Inflammatory macrophage (primary cell): ENCODE results near the gene HBD.

ENCODE experiments used
- DNase-seq, 2 donors: peaks; one replicate each; pipeline ENCODE4 v3.0.0-alpha.2; 2020 to 2022

Gene HBD

DNA sequence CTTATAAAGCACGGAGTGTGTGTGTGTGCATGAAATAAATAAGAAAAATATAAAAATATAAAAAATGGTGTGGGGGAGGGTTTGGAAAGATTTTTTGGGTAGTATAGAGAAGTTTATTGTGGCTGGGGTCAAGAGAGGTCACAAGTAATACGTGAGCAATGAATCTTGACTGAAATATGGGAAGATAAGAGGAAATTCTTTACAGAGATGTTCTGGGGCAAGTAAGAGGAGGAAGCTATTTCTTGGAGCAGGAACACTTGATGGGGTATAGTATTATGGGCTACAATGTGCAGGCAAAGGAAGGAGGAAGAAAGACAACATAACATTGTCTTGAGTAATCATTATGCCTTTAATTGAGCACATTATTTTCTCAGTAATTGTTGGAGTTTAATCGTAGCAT, 2.1 kb downstream of the HBD start:
- DNase-seq = peak in 1 of 2 donors; percentile 9

DNA sequence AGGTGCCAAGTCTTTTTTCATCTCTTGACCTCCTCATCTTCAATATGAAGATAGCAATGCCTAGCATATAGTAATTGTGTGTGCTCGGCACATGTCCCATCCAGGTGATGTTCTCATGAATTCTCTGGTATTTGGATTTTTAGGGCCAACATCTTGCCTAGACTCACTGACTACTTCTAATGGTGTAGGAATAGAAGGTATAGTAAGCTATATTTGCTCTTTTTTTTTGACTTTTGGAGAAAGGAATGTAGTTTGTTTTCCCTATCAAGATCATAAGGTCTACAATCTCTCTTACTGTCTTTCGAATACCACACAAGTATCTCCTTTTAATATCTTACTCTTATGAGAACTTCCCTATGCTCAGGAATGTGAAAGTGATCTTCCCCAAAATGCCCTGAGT, 3.2 kb downstream of the HBD start:
- DNase-seq = no peak

DNA sequence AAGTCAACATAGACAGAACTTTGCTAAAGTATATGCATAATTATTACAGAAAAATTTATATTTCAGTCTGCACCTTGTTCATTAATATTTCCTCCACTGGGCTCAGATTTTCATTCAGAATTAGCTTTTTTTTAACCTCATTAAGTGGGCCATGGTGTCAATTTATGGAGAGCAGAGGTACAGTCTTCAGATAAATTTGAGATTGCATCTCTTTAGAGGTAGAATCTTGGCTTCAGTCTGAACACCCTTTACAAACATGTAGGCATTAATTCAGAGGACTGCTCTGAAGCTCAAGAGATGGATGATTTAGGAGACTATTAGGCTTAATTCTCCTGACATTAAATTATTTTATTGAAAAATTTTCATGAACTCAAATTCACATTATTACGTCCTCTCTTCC, 4.0 kb downstream of the HBD start:
- DNase-seq = no peak

DNA sequence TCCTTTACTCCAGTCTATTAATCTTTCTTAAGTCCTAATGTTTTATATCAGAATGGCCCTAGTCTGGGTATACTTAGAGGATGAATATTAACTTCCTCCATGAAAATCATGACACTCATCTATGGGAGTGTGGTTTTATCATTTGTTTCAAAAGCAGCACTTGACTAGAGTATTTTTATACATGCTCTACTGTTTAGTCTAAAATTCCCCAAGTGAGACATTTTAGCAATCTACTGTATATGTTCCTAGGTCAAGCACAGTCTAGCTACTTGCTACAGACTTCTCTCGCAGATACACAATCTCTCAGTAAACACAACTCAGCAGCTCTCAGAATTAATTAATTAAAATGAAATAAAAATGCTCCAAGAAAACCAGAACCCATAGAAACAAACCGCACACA, 4.5 kb downstream of the HBD start:
- DNase-seq = no peak

DNA sequence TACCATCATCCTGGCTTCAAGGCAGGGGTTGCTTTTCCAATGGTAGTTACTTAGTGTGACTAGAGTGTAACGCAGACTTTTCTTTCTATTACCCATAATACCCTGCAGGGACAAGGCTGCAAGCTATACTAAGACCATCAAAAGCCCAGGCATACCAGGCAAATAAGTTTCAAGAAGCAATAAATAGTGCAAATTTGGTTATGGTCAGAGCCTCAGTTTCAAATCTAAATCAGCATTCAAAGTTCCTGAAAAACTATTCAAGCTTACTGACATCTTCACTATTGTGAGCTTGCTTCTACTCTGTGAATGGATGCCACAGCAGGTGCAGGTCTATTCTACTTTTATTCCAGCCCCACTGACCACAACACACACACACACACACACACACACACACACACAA, 4.9 kb downstream of the HBD start:
- DNase-seq = no peak

DNA sequence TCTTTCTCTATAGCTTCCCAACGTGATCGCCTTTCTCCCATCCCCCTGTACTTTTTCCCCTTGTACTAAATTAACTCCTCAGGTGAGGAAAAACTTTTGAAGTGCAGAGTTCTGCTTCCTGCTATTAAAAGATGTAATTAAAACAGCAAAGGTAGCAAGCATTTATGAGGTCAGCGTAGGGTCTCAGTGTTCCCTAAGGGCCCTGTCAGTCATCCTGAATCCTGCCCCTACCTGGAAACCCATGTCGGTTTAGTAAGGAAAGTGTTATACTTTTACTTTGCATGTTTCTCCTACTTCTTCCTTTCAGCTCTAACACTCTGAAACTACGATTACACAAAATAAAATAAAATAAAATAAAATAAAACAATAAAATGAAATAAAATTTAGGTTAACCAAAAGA, 6.2 kb downstream of the HBD start:
- no peak for DNase-seq

DNA sequence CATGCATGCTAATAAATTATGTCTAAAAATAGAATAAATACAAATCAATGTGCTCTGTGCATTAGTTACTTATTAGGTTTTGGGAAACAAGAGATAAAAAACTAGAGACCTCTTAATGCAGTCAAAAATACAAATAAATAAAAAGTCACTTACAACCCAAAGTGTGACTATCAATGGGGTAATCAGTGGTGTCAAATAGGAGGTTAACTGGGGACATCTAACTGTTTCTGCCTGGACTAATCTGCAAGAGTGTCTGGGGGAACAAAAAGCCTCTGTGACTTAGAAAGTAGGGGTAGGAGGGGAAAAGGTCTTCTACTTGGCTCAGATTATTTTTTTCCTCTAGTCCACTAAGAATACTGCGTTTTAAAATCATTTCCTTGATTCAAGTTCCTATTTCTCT, 6.6 kb downstream of the HBD start:
- DNase-seq = no peak

DNA sequence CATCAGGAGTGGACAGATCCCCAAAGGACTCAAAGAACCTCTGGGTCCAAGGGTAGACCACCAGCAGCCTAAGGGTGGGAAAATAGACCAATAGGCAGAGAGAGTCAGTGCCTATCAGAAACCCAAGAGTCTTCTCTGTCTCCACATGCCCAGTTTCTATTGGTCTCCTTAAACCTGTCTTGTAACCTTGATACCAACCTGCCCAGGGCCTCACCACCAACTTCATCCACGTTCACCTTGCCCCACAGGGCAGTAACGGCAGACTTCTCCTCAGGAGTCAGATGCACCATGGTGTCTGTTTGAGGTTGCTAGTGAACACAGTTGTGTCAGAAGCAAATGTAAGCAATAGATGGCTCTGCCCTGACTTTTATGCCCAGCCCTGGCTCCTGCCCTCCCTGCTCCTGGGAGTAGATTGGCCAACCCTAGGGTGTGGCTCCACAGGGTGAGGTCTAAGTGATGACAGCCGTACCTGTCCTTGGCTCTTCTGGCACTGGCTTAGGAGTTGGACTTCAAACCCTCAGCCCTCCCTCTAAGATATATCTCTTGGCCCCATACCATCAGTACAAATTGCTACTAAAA, 7.5 kb downstream of the HBD start, which contains the start of gene HBB:
HBB (minus strand) TSS at position 340 of the 579 bp plus-strand sequence; CDS start at position 290, 50 bp downstream.
- DNase-seq = no peak

DNA sequence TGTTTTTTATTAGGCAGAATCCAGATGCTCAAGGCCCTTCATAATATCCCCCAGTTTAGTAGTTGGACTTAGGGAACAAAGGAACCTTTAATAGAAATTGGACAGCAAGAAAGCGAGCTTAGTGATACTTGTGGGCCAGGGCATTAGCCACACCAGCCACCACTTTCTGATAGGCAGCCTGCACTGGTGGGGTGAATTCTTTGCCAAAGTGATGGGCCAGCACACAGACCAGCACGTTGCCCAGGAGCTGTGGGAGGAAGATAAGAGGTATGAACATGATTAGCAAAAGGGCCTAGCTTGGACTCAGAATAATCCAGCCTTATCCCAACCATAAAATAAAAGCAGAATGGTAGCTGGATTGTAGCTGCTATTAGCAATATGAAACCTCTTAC, 8.8 kb downstream of the HBD start:
- no peak for DNase-seq

DNA sequence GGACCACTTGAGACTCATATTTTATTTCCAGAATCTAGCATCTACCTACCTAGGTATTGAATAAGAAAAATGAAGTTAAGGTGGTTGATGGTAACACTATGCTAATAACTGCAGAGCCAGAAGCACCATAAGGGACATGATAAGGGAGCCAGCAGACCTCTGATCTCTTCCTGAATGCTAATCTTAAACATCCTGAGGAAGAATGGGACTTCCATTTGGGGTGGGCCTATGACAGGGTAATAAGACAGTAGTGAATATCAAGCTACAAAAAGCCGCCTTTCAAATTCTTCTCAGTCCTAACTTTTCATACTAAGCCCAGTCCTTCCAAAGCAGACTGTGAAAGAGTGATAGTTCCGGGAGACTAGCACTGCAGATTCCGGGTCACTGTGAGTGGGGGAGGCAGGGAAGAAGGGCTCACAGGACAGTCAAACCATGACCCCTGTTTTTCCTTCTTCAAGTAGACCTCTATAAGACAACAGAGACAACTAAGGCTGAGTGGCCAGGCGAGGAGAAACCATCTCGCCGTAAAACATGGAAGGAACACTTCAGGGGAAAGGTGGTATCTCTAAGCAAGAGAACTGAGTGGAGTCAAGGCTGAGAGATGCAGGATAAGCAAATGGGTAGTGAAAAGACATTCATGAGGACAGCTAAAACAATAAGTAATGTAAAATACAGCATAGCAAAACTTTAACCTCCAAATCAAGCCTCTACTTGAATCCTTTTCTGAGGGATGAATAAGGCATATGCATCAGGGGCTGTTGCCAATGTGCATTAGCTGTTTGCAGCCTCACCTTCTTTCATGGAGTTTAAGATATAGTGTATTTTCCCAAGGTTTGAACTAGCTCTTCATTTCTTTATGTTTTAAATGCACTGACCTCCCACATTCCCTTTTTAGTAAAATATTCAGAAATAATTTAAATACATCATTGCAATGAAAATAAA, 9.5 kb downstream of the HBD start:
- no peak for DNase-seq

DNA sequence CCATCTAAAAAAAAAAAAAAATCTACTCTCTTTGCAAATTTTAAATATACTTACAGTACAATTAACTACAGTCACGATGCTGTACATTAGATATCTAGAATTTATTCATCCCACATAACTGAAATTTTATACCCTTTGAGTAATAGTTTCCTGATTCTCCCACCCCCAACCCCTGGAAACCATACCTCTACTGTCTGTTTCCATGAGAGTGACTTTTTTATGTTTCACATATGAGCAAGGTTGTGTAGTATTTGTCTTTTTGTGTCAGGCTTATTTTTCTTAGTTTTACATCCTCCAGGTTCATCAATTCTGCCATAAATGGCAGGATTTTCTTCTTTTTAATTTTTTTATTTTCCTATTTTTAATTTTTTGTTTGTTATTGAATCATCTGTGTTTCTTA, 10.6 kb downstream of the HBD start:
- no peak for DNase-seq

DNA sequence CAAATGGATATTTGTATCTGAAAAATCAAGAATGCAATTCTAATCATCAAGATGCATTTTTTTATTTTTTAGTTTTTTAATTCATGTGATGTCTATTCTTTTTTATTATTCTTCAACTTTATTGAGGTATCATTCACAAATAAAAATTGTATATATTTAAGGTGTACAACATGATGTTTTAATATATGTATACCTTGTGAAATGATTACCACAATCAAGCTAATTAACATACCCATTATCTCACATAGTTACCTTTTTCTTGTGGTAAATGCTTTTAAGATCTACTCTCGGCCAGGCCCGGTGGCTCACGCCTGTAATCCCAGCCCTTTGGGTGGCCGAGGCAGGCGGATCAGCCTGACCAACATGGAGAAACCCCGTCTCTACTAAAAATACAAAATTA, 11.1 kb downstream of the HBD start:
- DNase-seq = no peak

DNA sequence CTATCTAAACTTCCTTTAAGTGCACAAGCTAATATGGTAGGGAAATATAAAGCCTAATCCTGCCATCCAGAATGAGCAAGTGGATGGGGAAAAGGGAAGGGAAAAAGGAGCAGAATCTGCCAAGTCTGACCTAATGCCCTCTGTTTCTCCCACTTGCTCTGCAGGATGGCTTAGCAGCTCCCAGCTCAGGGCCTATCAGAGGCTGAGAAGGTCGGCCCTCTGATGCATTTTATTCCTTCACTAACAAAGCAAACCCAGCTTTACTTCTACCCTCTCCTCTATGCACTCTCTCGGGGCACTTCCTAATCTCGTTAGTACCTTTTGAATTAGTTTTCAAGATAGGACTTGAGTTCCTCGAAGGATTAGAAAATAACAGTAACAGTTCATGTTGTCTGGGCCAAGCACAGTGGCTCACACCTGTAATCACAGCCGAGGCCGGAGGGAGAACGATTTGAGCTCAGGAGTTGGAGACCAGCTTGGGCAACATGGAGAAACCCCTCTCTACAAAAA, 23.9 kb downstream of the HBD start:
- no peak for DNase-seq

DNA sequence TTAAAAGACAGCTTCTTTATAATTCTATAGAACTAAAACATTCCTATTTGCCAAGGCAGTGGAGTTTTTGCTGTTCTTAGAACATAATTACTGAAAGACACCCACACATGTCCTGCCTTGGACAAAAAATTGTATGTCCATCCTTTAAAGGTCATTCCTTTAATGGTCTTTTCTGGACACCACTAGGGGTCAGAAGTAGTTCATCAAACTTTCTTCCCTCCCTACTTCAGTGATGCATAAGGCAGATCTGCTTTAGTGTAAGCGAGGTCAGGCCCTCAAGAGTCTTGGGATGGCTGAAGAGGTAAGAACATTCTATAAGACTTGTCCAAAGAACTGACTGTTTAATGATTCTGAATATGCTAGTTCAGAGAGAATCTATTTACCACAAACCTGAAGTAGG, 29.5 kb downstream of the HBD start:
- peak; percentile 52 to 53 for DNase-seq

DNA sequence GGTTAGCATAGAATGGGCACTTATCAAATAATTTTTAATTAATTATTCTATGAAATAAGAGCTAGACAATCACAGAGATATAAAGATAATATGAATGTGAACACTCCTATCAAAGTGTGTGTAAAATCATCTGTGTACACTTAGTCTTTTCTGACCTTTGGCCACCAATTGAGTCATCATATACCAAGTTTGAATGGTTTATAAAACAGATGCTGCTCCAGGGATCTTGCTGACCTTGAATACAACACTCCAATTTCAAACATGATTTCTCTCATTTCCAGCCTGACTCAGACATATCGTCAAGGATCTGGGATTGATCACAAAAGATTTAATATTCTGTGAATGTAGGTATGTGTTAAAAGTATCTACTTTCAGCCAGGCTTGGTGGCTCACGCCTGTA, 30.9 kb downstream of the HBD start:
- no peak for DNase-seq

DNA sequence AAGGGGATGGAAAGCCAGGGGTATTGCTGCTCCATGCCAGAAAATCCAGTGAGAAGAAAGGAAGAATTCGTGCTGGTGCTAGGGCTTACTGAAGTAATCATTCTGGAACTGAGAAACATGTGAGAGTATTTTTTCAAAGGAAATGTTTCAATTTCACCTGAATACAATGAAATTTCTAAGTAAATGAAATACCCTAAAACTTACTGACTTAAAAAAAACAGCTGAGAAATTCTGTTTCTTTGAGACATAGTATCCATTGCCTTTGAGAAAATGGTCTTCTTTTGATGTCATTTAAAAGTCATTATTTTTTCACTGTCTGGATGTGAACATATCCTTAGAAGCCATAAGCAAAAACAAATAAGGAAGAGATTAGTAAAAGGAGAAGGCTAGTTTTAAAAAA, 33.7 kb downstream of the HBD start, which contains the start of gene OR51V1:
OR51V1 (minus strand) TSS at position 101 of the 400 bp plus-strand sequence; CDS start at position 101, 0 bp downstream.
- DNase-seq = no peak

DNA sequence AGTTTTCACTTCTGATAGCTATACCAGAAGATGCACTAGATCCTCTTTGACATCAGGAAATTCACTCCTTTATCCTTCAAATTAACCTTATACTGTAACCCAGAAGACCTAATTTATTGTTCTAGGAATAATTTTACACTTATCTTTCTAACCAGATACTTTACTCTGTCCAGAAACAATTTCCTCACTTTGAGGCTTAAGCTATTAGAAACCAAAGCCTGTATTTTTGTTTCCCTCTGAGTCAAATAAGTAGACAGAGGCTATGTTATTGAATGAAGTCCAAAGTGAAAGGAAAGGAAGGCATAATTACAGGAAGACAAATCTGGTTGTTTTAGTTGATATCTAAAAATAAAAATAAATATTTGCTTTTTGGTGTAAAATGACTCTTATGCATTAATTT, 36.0 kb downstream of the HBD start:
- no peak for DNase-seq

DNA sequence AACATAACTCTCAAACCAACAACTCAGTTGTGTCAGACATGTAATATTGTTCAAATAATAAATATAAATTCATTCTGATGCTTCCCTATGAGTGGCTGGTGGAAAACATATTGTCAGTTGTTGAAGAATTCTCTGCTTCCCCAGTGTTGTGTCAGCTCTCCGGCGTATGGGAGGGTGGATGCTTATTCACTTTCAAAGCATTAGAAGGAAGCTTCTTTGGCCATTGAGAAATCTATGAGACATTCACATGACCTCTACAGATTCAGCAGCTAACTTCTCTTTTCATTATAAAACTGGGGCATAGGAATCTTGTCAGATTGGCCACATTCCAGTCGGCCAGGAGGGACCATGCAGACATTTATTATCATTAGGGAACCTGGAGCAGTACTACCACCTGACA, 36.7 kb downstream of the HBD start:
- DNase-seq = peak; percentile 83 to 87

DNA sequence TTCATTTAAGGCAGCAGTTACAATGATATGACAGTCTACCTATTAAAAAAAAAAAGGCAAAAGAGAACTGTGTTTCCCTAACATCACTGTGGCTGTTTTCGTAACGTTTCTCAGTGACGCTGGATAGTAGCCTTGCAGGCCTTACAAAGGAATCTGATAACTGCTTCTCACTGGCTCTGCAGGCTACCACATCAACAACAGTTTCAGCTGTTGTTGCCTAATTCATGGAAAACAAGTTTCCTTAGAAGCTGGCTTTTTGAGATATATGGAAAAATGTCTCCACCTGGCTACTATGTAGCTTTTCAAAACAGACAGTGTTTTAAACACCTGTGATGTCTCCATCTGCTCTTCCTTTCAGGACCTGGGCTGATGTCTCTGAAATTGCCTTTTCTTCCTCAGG, 37.6 kb downstream of the HBD start:
- DNase-seq = no peak

DNA sequence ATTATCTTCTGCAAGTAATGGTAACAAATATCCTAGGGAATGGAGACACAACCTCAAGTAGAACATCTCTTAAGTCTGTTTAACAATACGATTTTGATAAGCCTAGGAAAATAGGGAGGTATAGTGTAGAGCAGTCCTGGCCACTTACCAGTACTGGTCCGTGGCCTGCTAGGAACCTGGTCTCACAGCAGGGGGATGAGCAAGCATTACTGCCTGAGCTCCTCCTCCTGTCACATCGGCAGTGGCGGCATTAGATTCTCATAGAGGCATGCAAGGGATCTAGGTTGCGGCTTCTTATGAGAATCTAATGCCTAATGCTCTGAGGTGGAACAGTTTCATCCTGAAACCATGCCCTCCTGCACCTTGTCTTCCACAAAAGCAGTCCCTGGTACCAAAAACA, 38.2 kb downstream of the HBD start:
- DNase-seq = no peak

DNA sequence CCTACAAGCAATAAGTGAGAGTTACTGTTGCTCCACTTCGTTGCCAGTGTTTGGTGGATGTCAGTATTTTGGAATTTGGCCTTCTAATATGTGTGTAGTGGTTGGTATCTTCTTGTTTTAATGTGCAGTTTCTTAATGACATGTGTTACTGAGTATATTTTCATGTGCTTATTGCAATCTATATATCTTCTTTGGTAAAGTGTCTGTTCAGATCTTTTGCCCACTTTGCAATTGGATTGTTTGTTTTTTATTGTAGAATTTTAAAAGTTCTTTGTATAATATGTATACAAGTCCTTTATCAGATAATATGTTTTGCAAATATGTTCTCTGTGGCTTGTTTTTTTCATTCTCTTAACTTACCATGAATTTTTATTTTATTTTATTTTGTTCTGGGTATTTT, 41.5 kb downstream of the HBD start:
- no peak for DNase-seq

DNA sequence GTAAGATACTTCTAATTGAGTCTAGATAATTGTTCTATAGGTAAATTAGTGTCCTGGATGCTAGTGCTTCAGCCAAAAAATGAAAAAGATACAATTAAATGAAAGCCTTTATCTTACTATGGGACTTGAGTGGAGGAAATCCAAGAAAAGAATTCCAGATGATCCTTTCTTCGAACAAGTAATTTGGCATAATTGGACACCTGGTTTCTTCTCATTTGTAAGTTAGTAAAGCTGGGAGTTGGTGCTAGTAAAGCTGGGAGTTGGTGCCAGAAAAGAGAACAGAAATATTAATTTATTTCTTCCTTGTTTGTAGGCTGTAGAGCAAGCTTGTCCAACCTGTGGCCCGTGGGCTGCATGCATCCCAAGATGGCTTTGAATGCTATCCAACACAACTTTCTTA, 46.1 kb downstream of the HBD start:
- DNase-seq = no peak
